GM12874 (cell line): ENCODE measurements around the gene APBA2.

Source experiments
- CTCF ChIP-seq: IDR thresholded peaks from 2 replicates; pipeline ENCODE4 v1.5.1; 2011; ENCODE audit warnings: low read depth, mild to moderate bottlenecking, control low read depth, low read length, moderate library complexity; ENCODE audit not compliant: insufficient read depth

The APBA2 gene

DNA sequence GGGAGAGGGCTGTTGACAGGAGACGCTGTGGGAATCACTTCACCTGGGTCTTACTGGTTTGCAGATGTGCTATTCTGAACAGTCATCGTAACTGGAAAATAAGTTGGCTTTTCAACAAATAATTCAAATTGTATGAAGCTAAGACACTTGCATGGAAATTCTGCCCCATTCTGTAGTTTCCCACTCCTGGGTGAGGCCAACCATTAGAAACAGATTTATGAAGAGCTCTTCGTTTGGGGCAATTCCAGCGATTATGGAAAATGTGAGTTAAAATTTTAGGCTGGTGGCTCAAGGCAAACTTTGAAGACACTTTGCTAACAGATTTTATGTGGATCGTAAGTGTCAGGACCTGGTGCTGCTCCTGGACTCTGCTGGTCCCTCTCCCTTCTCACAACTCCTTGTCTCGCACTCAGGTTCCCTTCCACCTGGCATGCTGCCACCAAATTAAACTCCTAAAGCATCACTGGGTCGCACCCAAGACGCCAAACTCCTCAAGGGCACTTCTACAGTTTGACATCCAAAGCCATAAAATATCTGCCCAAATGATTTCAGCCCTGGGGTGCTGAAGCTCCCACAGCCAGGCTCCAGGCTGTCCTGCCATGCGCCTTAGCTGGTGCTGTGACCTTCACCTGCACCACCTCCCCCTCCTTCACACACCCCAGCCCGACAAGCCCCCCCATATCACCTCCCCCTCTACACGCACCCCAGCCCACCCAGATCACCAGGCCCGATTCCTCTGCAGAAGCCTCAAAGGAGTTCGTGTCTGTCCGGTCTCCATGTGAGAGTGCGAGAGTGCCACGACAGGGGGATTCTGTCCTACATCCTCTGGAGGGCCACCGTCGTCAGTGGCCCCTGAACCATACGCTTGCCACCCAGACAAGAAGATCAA, 245.4 kb downstream of the APBA2 start:
- TF ChIP-seq CTCF = no peak

- TF ChIP-seq CTCF = no peak
Observed at GRCh38 chr15:29131840-29132420, 246.2 kb downstream of the APBA2 start.

- no peak for TF ChIP-seq CTCF
Observed at GRCh38 chr15:29132735-29133181, 247.0 kb downstream of the APBA2 start.

DNA sequence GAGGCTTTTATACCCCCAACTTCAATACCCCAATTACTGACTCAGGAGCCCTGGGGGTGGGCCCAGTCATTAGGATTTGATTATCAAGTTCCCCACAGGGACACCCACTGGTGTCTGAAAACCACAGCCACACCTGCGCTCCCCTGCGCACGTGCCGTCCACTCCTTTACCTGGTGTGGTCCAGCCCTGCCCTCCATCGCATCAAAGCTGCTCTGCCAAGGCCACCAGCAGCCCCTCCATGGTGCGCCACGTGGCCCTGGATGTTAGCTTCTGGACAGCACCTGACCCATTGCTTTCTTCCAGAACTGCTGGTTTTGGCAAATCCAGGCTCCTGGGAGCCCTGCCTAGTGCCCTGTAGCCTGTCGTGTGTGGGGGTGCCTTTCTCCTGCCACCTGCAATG, 247.5 kb downstream of the APBA2 start:
- TF ChIP-seq CTCF = no peak

GRCh38 chr15:29133791-29134190, 248.0 kb downstream of the APBA2 start:
- TF ChIP-seq CTCF = no peak

GRCh38 chr15:29134239-29134638, 248.5 kb downstream of the APBA2 start:
- no peak for TF ChIP-seq CTCF

GRCh38 chr15:29134641-29135308, 249.0 kb downstream of the APBA2 start:
- no peak for TF ChIP-seq CTCF
